Pulmonary artery endothelial cell (primary cell): ENCODE data around the gene NIPBL. TPM values are rescaled to one million over a fixed set of nuclear protein-coding genes. Genes with fewer than 3 reads are reported as not detected.
A peak's percentile ranks its signal among the peaks of the same experiment; 100 is the strongest.
"Not testable (repeated sequence)": the region's sequence is repeated elsewhere in the genome, so short reads cannot be mapped to it uniquely, and the experiment has no call there.

Source experiments
- DNase-seq: peaks from one replicate; pipeline ENCODE4 v3.0.0-alpha.2; 2011; ENCODE audit warnings: low read depth, low spot score
- total RNA-seq: library from RNA; depleted of rRNA; stranded (reverse); fragments of >200 nt; gene quantifications from 2 replicates; pipeline ENCODE4 v1.2.3, GENCODE V29; 2014

NIPBL gene
- total RNA-seq, 1 donor from 2014 or later = 24.0 TPM

GRCh38 chr5:36944607-36945225, 68.1 kb downstream of the NIPBL start:
- DNase-seq = peak; percentile 46

DNA sequence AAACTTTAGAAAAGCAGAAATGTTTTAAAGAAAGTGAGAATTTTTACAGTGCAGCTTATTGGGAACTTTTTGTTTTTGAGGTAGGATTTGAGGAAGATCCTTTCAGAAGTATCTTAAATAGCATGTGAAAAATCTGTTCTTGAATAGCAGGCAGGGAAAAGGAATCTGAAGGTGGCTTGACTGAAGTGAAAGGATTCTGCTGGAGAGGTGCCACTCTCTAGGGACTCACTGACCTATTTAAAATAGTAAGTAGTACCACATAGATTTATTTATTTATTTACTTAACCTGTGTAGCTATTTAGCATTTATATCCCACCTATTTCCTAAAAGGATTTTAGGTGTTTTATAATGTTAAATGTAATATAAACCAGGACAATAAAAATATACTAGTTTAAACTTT, 69.1 kb downstream of the NIPBL start:
- no peak for DNase-seq

GRCh38 chr5:36946101-36946500, 69.5 kb downstream of the NIPBL start:
- DNase-seq = no peak

DNA sequence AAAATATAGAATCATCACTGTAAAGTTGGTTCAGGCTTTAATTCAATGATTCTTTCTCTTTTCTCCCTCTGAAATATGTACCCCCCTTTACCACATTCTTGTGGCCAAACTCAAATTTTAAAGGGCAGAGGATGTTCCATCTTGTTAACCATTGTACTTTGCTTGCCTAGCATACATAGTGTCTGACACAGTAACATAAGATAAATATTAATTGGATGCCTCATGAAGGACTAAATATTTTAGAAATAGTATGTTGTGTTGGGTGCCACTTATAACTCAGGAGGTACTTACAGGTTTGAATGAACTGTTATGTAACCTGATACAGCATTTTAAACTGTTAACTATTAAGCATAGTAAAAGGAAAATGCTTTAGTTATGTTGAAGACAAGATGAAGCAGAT, 71.5 kb downstream of the NIPBL start:
- DNase-seq = no peak

GRCh38 chr5:36948650-36949049, 72.1 kb downstream of the NIPBL start:
- DNase-seq = no peak

GRCh38 chr5:36949593-36949992, 73.0 kb downstream of the NIPBL start:
- no peak for DNase-seq

DNA sequence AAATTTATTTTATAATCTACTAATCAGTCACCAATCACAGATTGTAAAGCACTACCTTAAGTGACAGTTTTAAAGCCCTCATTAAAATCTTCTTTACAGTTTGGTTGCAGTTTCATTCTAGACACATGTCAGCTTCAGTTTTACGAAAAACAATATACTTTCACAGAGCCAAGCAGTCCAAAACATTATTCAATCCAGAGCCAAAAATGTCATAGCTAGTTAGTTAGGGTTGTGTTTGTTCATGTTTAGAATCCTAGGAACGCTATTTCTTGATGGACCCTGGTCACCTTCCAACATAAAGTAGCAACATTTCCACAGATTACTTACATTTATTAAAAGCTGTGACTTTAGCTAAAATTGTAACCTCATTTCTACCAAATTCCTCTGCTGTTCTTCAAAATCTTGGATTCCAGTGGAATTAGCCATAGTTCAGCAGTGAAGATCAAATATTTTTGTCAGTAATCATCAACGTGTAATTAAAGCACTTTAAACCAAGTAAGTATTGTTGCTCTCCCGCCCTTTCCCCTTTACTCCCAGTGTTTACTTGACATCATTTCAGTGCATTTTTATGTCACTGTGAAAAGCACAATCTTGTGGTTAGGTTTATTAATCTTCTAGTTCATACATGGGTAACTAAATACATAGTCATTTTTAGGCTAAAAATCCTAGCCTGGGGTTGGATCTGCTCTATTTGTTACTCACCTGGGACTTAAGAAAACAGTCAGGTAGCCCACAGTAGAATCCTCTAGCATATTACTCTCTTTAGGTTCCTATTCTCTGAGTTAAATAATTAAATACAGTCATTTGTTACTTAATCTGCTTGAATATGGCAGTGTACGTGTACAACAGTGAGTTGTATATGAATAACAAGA, 74.3 kb downstream of the NIPBL start:
- DNase-seq = no peak

DNA sequence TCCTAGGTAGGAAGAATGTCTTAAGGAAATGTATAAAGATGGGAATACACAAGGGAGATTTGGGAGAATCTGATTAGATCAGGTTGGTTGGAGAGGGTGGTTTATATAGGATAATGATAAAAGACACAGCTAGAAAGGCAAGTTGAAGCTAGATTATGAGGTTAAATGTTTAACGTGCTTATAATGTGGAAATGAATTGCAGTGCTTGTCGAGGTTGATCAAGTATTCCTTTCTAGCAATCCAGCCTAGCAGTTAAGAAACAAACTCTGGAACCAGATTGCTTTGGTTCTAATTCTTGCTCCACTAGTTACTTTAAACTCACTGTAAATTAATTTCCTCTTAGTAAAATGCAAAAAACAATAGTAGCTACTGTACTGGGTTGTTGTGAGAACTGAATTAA, 76.5 kb downstream of the NIPBL start:
- no peak for DNase-seq

- DNase-seq = no peak
Measured at GRCh38 chr5:36957953-36958537, 81.5 kb downstream of the NIPBL start.

DNA sequence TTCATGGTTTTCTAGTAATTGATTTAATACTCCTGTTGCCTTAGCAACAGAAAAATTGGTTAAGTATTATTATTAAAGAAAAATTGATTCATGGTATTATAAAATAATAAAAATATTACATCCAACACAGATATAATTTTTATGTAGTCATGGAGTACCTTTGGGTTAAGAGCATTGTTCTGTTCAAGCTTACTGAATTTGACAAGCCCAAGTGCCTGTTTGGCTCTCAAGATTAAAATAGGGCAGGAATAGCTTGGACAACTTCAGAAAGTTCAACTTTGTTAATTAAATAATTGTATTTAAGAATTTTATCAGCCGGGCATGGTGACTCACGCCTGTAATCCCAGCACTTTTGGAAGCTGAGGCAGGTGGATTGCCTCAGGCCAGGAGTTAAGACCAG, 82.0 kb downstream of the NIPBL start:
- DNase-seq = no peak

GRCh38 chr5:36965179-36965578, 88.6 kb downstream of the NIPBL start:
- DNase-seq = no peak

- DNase-seq = no peak
Measured at GRCh38 chr5:36969700-36970395, 93.3 kb downstream of the NIPBL start.

DNA sequence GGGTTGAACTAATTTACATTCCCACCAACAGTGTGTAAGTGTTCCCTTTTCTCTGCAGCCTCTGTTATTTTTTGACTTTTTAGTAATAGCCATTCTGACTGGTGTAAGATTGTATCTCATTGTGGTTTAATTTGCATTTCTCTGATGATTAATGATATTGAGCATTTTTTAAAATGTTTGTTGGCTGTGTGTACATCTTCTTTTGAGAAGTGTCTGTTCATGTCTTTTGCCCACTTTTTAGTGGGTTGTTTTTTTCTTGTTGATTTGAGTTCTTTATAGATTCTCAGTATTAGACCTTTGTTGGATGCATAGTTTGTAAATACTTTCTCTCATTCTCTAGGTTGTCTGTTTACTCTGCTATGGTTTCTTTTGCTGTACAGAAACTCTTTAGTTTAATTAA, 101.6 kb downstream of the NIPBL start:
- no peak for DNase-seq

GRCh38 chr5:36982146-36982545, 105.6 kb downstream of the NIPBL start:
- DNase-seq = no peak

DNA sequence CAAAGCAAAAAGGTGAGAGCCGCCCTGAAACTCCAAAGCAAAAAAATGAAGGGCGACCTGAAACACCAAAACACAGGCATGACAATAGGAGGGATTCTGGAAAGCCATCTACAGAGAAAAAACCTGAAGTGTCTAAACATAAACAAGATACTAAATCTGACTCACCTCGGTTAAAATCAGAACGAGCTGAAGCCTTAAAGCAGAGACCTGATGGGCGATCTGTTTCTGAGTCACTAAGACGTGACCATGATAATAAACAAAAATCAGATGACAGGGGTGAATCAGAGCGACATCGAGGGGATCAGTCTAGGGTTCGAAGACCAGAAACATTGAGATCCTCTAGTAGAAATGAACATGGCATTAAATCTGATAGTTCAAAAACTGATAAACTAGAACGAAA, 108.8 kb downstream of the NIPBL start:
- no peak for DNase-seq

GRCh38 chr5:36988396-36988795, 111.8 kb downstream of the NIPBL start:
- no peak for DNase-seq

DNA sequence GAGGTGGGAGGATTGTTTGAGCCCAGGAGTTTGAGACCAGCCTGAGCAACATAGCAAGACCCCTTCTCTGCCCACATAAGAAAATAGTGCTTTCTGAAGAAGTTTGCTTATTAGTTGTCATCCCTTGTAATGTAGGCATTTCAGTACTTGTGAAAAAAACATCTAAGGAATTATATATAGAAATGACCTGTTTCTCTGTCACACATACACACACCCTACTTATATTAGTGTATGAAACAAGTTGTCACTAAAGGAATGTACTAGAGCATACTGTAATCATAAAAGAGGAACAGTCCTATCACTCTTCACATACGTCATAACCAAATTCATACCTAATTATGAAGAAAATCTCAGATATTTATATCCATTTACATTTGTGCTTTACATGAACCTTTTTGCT, 122.0 kb downstream of the NIPBL start:
- DNase-seq = no peak

GRCh38 chr5:37002176-37002751, 125.7 kb downstream of the NIPBL start:
- no peak for DNase-seq

- peak; percentile 10 for DNase-seq
Measured at GRCh38 chr5:37005252-37005651, 128.7 kb downstream of the NIPBL start.

- DNase-seq = no peak
Measured at GRCh38 chr5:37005946-37006540, 129.5 kb downstream of the NIPBL start.

DNA sequence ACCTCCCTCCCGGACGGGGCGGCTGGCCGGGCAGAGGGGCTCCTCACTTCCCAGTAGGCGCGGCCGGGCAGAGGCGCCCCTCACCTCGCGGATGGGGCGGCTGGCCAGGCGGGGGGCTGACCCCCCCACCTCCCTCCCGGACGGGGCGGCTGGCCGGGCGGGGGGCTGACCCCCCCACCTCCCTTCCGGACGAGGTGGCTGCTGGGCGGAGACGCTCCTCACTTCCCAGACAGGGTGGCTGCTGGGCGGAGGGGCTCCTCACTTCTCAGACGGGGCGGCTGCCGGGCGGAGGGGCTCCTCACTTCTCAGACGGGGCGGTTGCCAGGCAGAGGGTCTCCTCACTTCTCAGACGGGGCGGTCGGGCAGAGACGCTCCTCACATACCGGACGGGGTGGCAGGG, 136.6 kb downstream of the NIPBL start:
- DNase-seq = not testable (repeated sequence)
